Measurements from ENCODE around the gene ARID1A.

- no peak for TF ChIP-seq CTCF (IDR thresholded peaks at IDR 0.05)
- no peak for TF ChIP-seq POLR2A (IDR thresholded peaks at IDR 0.05)
- TF ChIP-seq POLR2AphosphoS5 (IDR thresholded peaks at IDR 0.05), result no peak
Observed at GRCh38 chr1:26782521-26783212, 86.9 kb downstream of the ARID1A start.

Measured in stomach (tissue), 4 donors.